ENCODE measurements around the gene COL20A1.

COL20A1 gene

GRCh38 chr20:63315731-63316491 lies 22.9 kb downstream of the COL20A1 start:
- no peak for DNase-seq (ENCODE audit: extremely low read depth, low read depth)
- no peak for TF ChIP-seq CTCF (IDR thresholded peaks at IDR 0.05; ENCODE audit: low read depth, low read length, missing control alignments)
- no peak overlapping the region for H3K4me3 ChIP-seq (replicated peaks; ENCODE audit: low read depth, low read length)

GRCh38 chr20:63316502-63316921 lies 23.5 kb downstream of the COL20A1 start:
- no peak for TF ChIP-seq CTCF (IDR thresholded peaks at IDR 0.05; ENCODE audit: low read depth, low read length, missing control alignments)
- no peak for DNase-seq (ENCODE audit: extremely low read depth, low read depth)
- H3K4me3 ChIP-seq (replicated peaks; ENCODE audit: low read depth, low read length), result no peak overlapping the region

- no peak for DNase-seq (ENCODE audit: extremely low read depth, low read depth)
- no peak overlapping the region for H3K4me3 ChIP-seq (replicated peaks; ENCODE audit: low read depth, low read length)
- TF ChIP-seq CTCF (IDR thresholded peaks at IDR 0.05; ENCODE audit: low read depth, low read length, missing control alignments), result no peak
Measured at GRCh38 chr20:63317061-63317460, 24.1 kb downstream of the COL20A1 start.

GRCh38 chr20:63317601-63318291 lies 24.8 kb downstream of the COL20A1 start:
- no peak for TF ChIP-seq CTCF (IDR thresholded peaks at IDR 0.05; ENCODE audit: low read depth, low read length, missing control alignments)
- no peak overlapping the region for H3K4me3 ChIP-seq (replicated peaks; ENCODE audit: low read depth, low read length)
- no peak for DNase-seq (ENCODE audit: extremely low read depth, low read depth)

GRCh38 chr20:63318391-63319163 lies 25.6 kb downstream of the COL20A1 start:
- H3K4me3 ChIP-seq (replicated peaks; ENCODE audit: low read depth, low read length), result no peak overlapping the region
- DNase-seq (ENCODE audit: extremely low read depth, low read depth), result no peak
- TF ChIP-seq CTCF (IDR thresholded peaks at IDR 0.05; ENCODE audit: low read depth, low read length, missing control alignments), result no peak

GRCh38 chr20:63319164-63320040 lies 26.4 kb downstream of the COL20A1 start:
- DNase-seq (ENCODE audit: extremely low read depth, low read depth), result no peak
- no peak for TF ChIP-seq CTCF (IDR thresholded peaks at IDR 0.05; ENCODE audit: low read depth, low read length, missing control alignments)
- H3K4me3 ChIP-seq (replicated peaks; ENCODE audit: low read depth, low read length), result no peak overlapping the region

Measured in HFF-Myc (cell line).